Neutrophil (primary cell): ENCODE results near the gene MBTPS1.

ENCODE experiments used
- H3K27ac ChIP-seq: fragments of 200-600 bp; sonication (generic); 2 replicates; pipeline ENCODE4 v1.5.1; 2016; ENCODE audit warnings: mild to moderate bottlenecking, moderate library complexity
- H3K27me3 ChIP-seq: fragments of 200-600 bp; sonication (generic); 2 replicates; pipeline ENCODE4 v1.6.0; 2016; ENCODE audit warnings: mild to moderate bottlenecking
- H3K36me3 ChIP-seq: fragments of 200-600 bp; sonication (generic); 2 replicates; pipeline ENCODE4 v1.5.1; 2017
- H3K4me1 ChIP-seq, 2 experiments: fragments of 200-600 bp in 1 of 2; sonication (generic) in 1 of 2; 1 replicate in 1 of 2; 2 replicates in 1 of 2; pipeline versions ENCODE4 v1.5.1 to v1.6.1; 2013 to 2016; ENCODE audit warnings: low read depth in 1 of 2, low read length in 1 of 2, mild to moderate bottlenecking in 1 of 2, moderate library complexity in 1 of 2; ENCODE audit not compliant: control insufficient read depth in 1 of 2, insufficient read depth in 1 of 2
- H3K4me3 ChIP-seq, 2 experiments: fragments of 200-600 bp in 1 of 2; sonication (generic) in 1 of 2; 1 replicate in 1 of 2; 2 replicates in 1 of 2; pipeline ENCODE4 v1.5.1; 2013 to 2016; ENCODE audit warnings: low read depth in 1 of 2, low read length in 1 of 2, mild to moderate bottlenecking in 1 of 2, moderate library complexity in 1 of 2
- H3K9me3 ChIP-seq: fragments of 200-600 bp; sonication (generic); 2 replicates; pipeline ENCODE4 v1.5.1; 2016
- TF ChIP-seq, protein P1 (sequence below): fragments of 200-600 bp; sonication (generic); IDR thresholded peaks from 2 replicates; pipeline ENCODE4 v1.5.1; 2016; ENCODE audit warnings: antibody characterized with exemption

MBTPS1 gene

DNA sequence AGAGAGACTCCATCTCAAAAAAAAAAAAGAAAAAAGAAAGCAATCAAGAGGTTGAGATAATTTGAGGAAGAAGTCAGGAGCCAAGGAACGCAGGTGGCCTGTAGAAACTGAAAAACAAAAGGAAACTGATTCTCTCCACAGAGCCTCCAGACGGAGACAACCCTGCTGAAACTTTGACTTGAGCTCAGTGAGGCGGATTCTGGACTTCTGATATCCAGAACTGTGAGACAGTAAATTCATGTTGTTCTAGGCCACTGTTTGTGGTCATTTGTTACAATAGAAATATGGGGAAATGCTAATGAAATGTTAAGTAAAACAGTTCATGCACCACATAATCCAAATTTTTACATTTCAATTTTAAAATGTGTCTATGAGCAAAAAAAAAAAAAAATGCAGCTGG is 5.2 kb downstream of the MBTPS1 start:
- TF ChIP-seq, protein P1, sequence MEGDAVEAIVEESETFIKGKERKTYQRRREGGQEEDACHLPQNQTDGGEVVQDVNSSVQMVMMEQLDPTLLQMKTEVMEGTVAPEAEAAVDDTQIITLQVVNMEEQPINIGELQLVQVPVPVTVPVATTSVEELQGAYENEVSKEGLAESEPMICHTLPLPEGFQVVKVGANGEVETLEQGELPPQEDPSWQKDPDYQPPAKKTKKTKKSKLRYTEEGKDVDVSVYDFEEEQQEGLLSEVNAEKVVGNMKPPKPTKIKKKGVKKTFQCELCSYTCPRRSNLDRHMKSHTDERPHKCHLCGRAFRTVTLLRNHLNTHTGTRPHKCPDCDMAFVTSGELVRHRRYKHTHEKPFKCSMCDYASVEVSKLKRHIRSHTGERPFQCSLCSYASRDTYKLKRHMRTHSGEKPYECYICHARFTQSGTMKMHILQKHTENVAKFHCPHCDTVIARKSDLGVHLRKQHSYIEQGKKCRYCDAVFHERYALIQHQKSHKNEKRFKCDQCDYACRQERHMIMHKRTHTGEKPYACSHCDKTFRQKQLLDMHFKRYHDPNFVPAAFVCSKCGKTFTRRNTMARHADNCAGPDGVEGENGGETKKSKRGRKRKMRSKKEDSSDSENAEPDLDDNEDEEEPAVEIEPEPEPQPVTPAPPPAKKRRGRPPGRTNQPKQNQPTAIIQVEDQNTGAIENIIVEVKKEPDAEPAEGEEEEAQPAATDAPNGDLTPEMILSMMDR: no peak
- peaks cover 5% of the 10 kb centered on the region for H3K36me3 ChIP-seq
- no peak overlapping the region for H3K27ac ChIP-seq
- H3K4me3 ChIP-seq: no peak overlapping the region
- no peaks in the 10 kb centered on the region for H3K9me3 ChIP-seq
- peaks cover 17 to 21% of the 10 kb centered on the region in 2 experiments for H3K4me1 ChIP-seq
- H3K27me3 ChIP-seq: no peaks in the 10 kb centered on the region

GRCh38 chr16:84110527-84110926 is 6.2 kb downstream of the MBTPS1 start:
- H3K4me1 ChIP-seq: peaks cover 10 to 14% of the 10 kb centered on the region in 2 experiments
- no peaks in the 10 kb centered on the region for H3K27me3 ChIP-seq
- no peak overlapping the region for H3K4me3 ChIP-seq
- H3K27ac ChIP-seq: no peak overlapping the region
- TF ChIP-seq, protein P1: no peak
- H3K36me3 ChIP-seq: peaks cover 6% of the 10 kb centered on the region
- H3K9me3 ChIP-seq: no peaks in the 10 kb centered on the region

- peaks cover 5 to 8% of the 10 kb centered on the region in 2 experiments for H3K4me1 ChIP-seq
- H3K4me3 ChIP-seq: no peak overlapping the region
- H3K27ac ChIP-seq: no peak overlapping the region
- TF ChIP-seq, protein P1: no peak
- peaks cover 11% of the 10 kb centered on the region for H3K36me3 ChIP-seq
- no peaks in the 10 kb centered on the region for H3K27me3 ChIP-seq
- H3K9me3 ChIP-seq: no peaks in the 10 kb centered on the region
Observed at GRCh38 chr16:84109598-84110335, 7.0 kb downstream of the MBTPS1 start.

GRCh38 chr16:84107921-84108320 is 8.8 kb downstream of the MBTPS1 start:
- TF ChIP-seq, protein P1: no peak
- Histone ChIP-seq H3K27ac (no peak overlapping the region), H3K4me3 (no peak overlapping the region), H3K9me3 (no peaks in the 10 kb centered on the region), H3K36me3 (peaks cover 11% of the 10 kb centered on the region), H3K4me1 (peaks cover 0 to 8% of the 10 kb centered on the region in 2 experiments), H3K27me3 (no peaks in the 10 kb centered on the region)

DNA sequence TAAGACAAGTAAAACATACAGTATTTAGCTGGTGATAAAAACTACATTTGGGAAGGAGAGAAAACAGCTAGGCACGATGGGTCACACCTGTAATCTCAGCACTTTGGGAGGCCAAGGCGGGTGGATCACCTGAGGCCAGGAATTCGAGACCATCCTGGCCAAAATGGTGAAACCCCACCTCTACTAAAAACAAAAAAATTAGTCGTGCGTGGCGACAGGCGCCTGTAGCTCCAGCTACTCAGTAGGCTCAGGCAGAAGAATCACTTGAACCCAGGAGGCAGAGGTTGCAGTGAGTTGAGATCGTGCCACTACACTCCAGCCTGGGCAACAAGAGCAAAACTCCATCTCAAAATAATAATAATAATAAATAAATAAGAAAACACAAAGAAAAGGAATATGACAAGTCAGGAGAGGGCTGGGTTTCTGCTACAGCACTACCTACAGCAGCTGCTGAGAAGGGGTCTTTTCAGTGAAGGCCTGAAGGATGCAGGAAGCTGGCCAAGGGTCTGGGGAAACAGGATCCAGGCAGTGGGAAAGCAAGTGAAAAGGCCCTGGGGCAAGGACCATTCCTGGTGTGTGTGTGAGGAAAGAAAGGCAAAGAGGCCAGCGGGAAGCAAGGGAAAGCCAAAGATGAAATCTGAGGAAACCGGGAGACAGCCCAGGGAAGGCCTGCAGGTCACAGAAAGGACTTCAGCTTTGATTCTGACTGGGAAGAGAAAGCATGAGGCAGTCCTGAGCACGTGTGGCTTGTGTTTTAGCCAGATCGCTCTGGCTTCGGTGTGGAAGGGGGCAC is 10.6 kb downstream of the MBTPS1 start:
- no peaks in the 10 kb centered on the region for H3K9me3 ChIP-seq
- H3K4me3 ChIP-seq: no peak overlapping the region
- H3K4me1 ChIP-seq: peaks cover 0 to 8% of the 10 kb centered on the region in 2 experiments
- H3K27me3 ChIP-seq: no peaks in the 10 kb centered on the region
- no peak overlapping the region for H3K27ac ChIP-seq
- H3K36me3 ChIP-seq: peaks cover 11% of the 10 kb centered on the region
- TF ChIP-seq, protein P1: no peak
